MM.1S (cell line): Measurements from ENCODE around the gene MUC5AC.

ENCODE experiments used
- DNase-seq: peaks from one replicate; pipeline ENCODE4 v3.0.0-alpha.2; 2015
- H2AFZ ChIP-seq: fragments of 300-600 bp; sonication (generic); 2 replicates; pipeline ENCODE4 v1.6.0; 2016; ENCODE audit warnings: antibody characterized with exemption, low read length
- H3F3A ChIP-seq: fragments of 300-600 bp; sonication (generic); 2 replicates; pipeline ENCODE4 v1.6.1; 2016; ENCODE audit warnings: mild to moderate bottlenecking, antibody characterized with exemption, low read length, moderate library complexity, mixed read lengths; ENCODE audit not compliant: insufficient read depth
- H3K27ac ChIP-seq: fragments of 300-600 bp; sonication (generic); 2 replicates; pipeline ENCODE4 v1.5.1; 2016; ENCODE audit warnings: mild to moderate bottlenecking, low read length
- H3K27me3 ChIP-seq: fragments of 300-600 bp; sonication (generic); replicated peaks from 2 replicates; pipeline ENCODE4 v1.6.0; 2016; ENCODE audit warnings: low read length; ENCODE audit not compliant: insufficient read depth
- H3K36me3 ChIP-seq: fragments of 300-600 bp; sonication (generic); replicated peaks from 2 replicates; pipeline ENCODE4 v1.6.1; 2016; ENCODE audit warnings: mild to moderate bottlenecking, low read length, mixed read lengths; ENCODE audit not compliant: insufficient read depth
- H3K4me1 ChIP-seq: fragments of 300-600 bp; sonication (generic); 2 replicates; pipeline ENCODE4 v1.6.1; 2016; ENCODE audit warnings: low read length, mixed read lengths
- H3K4me2 ChIP-seq: fragments of 300-600 bp; sonication (generic); 2 replicates; pipeline ENCODE4 v1.6.0; 2016; ENCODE audit warnings: low read depth, low read length
- H3K4me3 ChIP-seq: fragments of 300-600 bp; sonication (generic); 2 replicates; pipeline ENCODE4 v1.5.1; 2016; ENCODE audit warnings: low read length, mixed read lengths
- H3K79me2 ChIP-seq: fragments of 300-600 bp; sonication (generic); 2 replicates; pipeline ENCODE4 v1.6.1; 2016; ENCODE audit warnings: mixed run types, low read length, mixed read lengths
- H3K9ac ChIP-seq: fragments of 300-600 bp; sonication (generic); 2 replicates; pipeline ENCODE4 v1.6.1; 2016; ENCODE audit warnings: low read length, mixed read lengths
- H3K9me2 ChIP-seq: fragments of 300-600 bp; sonication (generic); replicated peaks from 2 replicates; pipeline ENCODE4 v1.6.1; 2016; ENCODE audit warnings: mild to moderate bottlenecking, low read length, mixed read lengths; ENCODE audit not compliant: insufficient read depth
- H3K9me3 ChIP-seq: fragments of 300-600 bp; sonication (generic); replicated peaks from 2 replicates; pipeline ENCODE4 v1.6.1; 2016; ENCODE audit warnings: mild to moderate bottlenecking, low read length, mixed read lengths; ENCODE audit not compliant: insufficient read depth
- H4K20me1 ChIP-seq: fragments of 300-600 bp; sonication (generic); 2 replicates; pipeline ENCODE4 v1.6.1; 2016; ENCODE audit warnings: mild to moderate bottlenecking, low read length, moderate library complexity, mixed read lengths; ENCODE audit not compliant: insufficient read depth
- CTCF ChIP-seq: fragments of 300-600 bp; sonication (generic); IDR thresholded peaks from 2 replicates; pipeline ENCODE4 v1.5.1; 2016; ENCODE audit warnings: antibody characterized with exemption, low read length, mixed read lengths
- EZH2 ChIP-seq: fragments of 300-600 bp; sonication (generic); optimal IDR thresholded peaks from 2 replicates; pipeline ENCODE3; 2017; ENCODE audit warnings: low read depth, mild to moderate bottlenecking, antibody characterized with exemption, low read length, mixed read lengths
- EZH2phosphoT487 ChIP-seq: fragments of 300-600 bp; sonication (generic); IDR thresholded peaks from 2 replicates; pipeline ENCODE4 v1.6.1; 2018; ENCODE audit warnings: antibody characterized with exemption, low read length

The MUC5AC gene

GRCh38 chr11:1150116-1150515 lies 7.6 kb upstream of the MUC5AC start:
- Histone ChIP-seq H3K9me3 (no peaks in the 10 kb centered on the region), H2AFZ (no peak overlapping the region), H3K4me3 (no peak overlapping the region), H3K9me2 (no peaks in the 10 kb centered on the region), H3K4me2 (no peak overlapping the region), H3K27ac (no peak overlapping the region), H3K27me3 (peaks cover 76% of the 10 kb centered on the region), H3K4me1 (no peaks in the 10 kb centered on the region), H4K20me1 (no peaks in the 10 kb centered on the region), H3K9ac (no peak overlapping the region), H3K36me3 (no peaks in the 10 kb centered on the region), H3K79me2 (no peaks in the 10 kb centered on the region), H3F3A (no peaks in the 10 kb centered on the region)
- no peak for TF ChIP-seq EZH2
- TF ChIP-seq CTCF: no peak
- TF ChIP-seq EZH2phosphoT487: no peak
- no peak for DNase-seq

- H3K4me3 ChIP-seq: no peak overlapping the region
- no peaks in the 10 kb centered on the region for H4K20me1 ChIP-seq
- H3K9me3 ChIP-seq: no peaks in the 10 kb centered on the region
- no peak overlapping the region for H3K9ac ChIP-seq
- TF ChIP-seq EZH2 (no peak), CTCF (no peak), EZH2phosphoT487 (no peak)
- no peaks in the 10 kb centered on the region for H3K36me3 ChIP-seq
- no peaks in the 10 kb centered on the region for H3K9me2 ChIP-seq
- no peaks in the 10 kb centered on the region for H3K79me2 ChIP-seq
- peaks cover 70% of the 10 kb centered on the region for H3K27me3 ChIP-seq
- no peak for DNase-seq
- no peak overlapping the region for H3K27ac ChIP-seq
- no peak overlapping the region for H3K4me2 ChIP-seq
- no peaks in the 10 kb centered on the region for H3F3A ChIP-seq
- H2AFZ ChIP-seq: no peak overlapping the region
- no peaks in the 10 kb centered on the region for H3K4me1 ChIP-seq
Measured at GRCh38 chr11:1150769-1151365, 6.9 kb upstream of the MUC5AC start.

- Histone ChIP-seq H4K20me1 (no peaks in the 10 kb centered on the region), H3K27ac (no peak overlapping the region), H3K4me3 (no peak overlapping the region), H3K36me3 (no peaks in the 10 kb centered on the region), H3K79me2 (no peaks in the 10 kb centered on the region), H3K9ac (no peak overlapping the region), H3K9me2 (no peaks in the 10 kb centered on the region), H3F3A (no peaks in the 10 kb centered on the region), H3K4me1 (no peaks in the 10 kb centered on the region), H3K4me2 (no peak overlapping the region), H2AFZ (no peak overlapping the region), H3K27me3 (peaks cover 67% of the 10 kb centered on the region), H3K9me3 (no peaks in the 10 kb centered on the region)
- DNase-seq: no peak
- TF ChIP-seq EZH2 (no peak), CTCF (no peak), EZH2phosphoT487 (no peak)
Measured at GRCh38 chr11:1151366-1152315, 6.1 kb upstream of the MUC5AC start.
